Stimulated activated CD4-positive, alpha-beta T cell treated with anti-CD3 and anti-CD28 coated beads, Interleukin-15, amount 100 ng/mL, for 48 hours (primary cell): ENCODE results near the gene NRF1.
"Not testable (repeated sequence)": the region's sequence is repeated elsewhere in the genome, so short reads cannot be mapped to it uniquely, and the experiment has no call there.

ENCODE experiments used
- DNase-seq, 2 donors: peaks; one replicate each; pipeline ENCODE4 v3.0.0-alpha.2; 2020; ENCODE audit warnings: low read depth in 2 of 2

The NRF1 gene

DNA sequence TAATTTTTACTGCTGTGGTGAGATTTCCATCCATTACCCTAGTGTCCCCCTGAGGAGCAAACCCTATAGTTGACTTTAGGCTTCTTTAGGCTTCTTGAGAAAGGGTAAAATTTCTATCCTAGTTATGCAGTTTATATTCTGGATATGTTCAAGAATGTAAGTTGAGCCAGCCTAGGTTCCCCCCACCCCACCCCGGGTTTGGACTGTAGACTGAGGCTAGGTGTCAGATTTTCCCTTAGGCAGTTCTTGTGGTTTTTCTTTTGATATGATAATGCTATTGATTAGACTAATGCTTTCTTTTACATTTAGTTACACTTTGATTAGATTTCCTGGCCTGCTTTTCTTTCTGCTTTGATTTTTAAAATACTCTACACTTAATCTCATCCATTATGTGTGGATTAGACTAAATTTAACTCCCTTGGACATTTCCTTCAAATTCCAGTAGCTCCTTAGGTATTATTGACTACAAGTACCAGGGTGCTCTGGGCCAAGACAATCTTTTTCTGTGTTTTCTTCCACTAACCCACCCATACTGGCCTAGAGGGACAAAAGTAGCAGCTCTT, 37.7 kb downstream of the NRF1 start:
- DNase-seq, result no peak

DNA sequence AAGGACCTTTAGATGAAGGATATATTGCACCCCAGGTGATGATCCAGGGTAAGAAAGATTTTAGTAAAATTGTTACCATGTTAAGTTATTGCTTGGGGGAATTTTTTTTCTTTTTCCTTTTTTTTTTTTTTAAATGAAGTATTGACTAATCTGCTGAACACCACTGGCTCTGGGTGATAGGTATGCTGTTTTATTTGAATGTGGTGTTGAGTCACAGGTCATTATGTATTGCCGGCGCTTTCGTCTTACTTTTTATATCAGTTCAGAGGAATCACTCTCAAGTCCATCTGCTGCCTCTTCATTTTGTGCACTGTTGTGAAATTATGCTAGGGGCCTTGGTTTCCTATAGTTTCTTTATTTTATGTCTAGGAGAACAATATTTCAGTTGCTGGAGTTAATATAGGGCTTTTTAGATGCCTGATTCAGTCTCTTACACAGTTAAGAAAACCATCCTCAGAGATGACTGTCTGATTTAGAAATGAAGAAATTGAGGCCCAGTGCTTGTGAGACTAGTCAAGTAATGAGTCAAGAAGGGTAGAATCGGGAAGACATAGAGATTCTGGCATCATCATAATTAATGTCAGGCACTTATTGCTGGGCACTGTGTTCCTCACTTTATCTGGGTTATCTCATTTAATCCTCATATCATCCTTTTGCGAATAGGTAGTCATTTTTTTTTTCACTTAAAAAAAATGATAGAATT, 38.7 kb downstream of the NRF1 start:
- no peak for DNase-seq

- DNase-seq, result peak in 1 of 2 donors; percentile 19
These were observed 41.4 kb downstream of the NRF1 start for GRCh38 chr7:129652914-129653313.

DNA sequence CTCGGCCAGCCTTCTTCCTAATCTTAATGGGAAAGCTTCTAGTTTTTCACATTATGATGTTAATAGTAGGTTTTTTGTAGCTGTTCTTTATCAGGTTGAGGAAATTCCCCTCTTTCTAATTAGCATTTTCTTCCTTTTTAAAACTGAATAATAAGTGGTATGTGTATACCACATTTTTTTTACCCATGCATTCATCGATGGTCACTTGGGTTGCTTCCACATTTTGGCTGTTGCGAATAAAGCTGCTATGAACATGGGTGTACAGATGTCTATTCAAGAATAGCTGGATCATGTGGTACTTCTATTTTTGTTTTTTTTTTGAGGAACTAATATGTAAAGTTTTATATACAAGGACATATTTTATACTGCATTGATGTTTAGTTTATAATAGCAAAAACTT, 44.3 kb downstream of the NRF1 start:
- DNase-seq, result no peak

GRCh38 chr7:129657363-129657762, 45.8 kb downstream of the NRF1 start:
- no peak for DNase-seq

DNA sequence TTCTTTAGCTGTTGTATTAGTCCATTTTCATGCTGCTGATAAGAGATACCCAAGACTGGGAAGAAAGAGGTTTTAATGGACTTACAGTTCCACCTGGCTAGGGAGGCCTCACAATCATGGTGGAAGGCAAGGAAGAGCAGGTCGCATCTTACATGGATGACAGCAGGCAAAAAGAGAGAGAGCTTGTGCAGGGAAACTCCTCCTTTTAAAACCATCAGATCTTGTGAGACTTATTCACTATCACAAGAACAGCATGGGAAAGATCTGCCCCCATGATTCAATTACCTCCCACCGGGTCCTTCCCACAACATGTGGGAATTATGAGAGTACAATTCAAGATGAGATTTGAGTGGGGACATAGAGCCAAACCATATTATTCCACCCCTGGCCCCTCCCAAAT, 48.4 kb downstream of the NRF1 start:
- DNase-seq, result not testable (repeated sequence)

GRCh38 chr7:129661645-129662182, 50.2 kb downstream of the NRF1 start:
- no peak for DNase-seq

DNA sequence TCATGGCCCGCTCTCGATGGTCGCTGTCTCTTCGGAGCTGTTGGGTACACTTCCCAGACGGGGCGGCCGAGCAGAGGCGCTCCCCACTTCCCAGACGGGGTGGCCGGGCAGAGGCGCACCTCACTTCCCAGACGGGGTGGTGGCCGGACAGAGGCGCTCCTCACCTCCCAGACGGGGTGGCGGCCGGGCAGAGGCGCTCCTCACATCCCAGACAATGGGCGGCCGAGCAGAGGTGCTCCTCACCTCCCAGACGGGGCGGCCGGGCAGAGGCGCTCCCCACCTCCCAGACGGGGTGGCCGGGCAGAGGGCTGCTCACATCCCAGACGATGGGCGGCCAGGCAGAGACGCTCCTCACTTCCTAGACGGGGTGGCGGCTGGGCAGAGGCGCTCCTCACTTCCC, 51.7 kb downstream of the NRF1 start:
- not testable (repeated sequence) for DNase-seq

GRCh38 chr7:129664029-129665012, 52.8 kb downstream of the NRF1 start:
- no peak for DNase-seq

DNA sequence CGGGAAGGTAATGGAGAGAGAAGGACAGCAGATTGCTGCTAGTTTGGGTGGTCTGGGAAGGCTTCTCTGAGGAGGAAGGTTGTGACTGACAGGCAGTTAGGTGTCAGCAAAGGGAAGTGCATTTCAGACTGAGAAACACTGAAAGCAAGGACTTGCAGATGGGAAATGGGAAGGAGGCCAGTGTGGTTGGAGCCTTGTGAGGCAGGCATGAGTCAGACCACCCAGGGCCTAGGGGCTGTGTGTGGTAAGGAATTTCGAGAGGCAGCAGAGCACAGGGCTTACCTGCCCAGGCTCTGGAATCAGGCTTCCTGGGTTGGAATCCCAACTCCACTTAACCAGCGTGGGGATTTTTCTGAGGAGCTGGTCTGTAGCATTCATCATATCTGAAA, 53.5 kb downstream of the NRF1 start:
- no peak for DNase-seq

- no peak for DNase-seq
These were observed 55.6 kb downstream of the NRF1 start for GRCh38 chr7:129667116-129667515.

- DNase-seq, result no peak
These were observed 56.0 kb downstream of the NRF1 start for GRCh38 chr7:129667551-129667950.

DNA sequence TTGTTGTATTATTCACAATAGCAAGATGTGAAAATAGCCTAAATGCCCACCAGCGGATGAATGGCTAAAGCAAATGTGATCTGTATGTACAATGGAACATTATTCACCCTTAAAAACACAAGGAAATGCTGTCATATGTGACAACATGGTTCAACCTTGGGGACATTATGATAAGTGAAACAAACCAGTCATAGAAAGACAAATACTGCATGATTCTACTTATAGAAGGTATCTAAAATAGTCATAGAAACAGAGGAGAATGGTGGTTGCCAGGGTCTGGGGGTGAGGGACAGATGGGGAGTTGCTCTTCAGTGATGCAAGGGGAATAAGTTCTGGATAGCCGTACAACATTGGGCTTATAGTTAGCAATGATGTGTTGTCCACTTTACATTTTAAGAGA, 58.4 kb downstream of the NRF1 start:
- no peak for DNase-seq

GRCh38 chr7:129670656-129671055, 59.1 kb downstream of the NRF1 start:
- no peak for DNase-seq

- no peak for DNase-seq
These were observed 59.7 kb downstream of the NRF1 start for GRCh38 chr7:129671266-129671665.

GRCh38 chr7:129674475-129674874, 63.0 kb downstream of the NRF1 start:
- not testable (repeated sequence) for DNase-seq

GRCh38 chr7:129675521-129675920, 64.0 kb downstream of the NRF1 start:
- DNase-seq, result no peak

DNA sequence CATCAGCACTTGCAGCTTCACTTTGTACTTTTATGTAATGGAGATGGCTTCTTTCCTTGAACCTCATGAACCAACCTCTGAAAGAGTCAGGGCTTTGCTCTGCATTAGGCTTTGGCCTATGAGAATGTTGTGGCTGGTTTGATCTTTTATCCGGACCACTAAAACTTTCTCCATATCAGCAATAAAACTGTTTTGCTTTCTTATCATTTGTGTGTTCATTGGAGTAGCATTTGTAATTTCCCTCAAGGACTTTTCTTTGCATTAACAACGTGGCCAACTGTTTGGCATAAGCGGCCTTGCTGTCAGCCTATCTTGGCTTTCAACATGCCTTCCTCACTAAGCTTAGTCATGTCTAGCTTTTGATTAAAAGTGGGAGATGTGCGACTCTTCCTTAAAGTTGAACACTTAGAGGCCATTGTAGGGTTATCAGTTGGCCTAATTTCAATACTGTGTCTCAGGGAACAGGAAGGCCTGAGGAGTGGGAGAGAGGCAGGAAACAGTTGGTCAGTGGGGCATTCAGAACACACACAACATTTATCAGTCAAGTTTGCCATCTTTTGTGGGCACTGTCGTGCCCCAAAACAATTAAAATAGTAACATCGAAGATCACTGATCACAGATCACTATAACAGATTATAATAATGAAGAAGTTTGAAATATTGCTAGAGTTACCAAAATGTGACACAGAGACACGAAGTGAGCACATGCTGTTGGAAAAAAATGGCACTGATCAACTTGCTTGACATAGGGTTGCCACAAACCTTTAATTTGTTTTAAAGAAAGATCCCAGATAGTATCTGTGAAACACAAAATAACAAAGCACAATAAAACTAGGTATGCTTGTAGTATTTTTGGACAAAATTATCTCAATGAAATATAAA, 64.7 kb downstream of the NRF1 start:
- DNase-seq, result no peak

DNA sequence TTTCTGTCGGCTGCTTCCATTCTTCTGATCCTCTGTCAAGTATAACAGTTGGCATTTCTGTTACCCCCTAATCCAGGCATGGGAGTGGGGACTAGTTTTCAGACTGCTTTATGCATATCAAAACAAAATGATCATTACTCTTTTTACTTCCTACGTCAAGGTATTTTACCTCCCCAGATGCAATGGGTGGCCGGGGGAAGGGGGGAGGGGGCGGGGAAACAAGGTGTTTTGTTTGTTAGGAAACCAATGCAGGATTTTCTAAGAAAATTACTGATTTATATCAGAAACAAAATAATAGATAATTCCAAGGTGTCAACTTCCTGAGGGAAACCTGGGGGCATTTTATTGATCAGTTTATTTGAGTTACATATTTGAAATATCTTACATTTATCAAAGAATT, 66.3 kb downstream of the NRF1 start:
- DNase-seq, result no peak

- no peak for DNase-seq
These were observed 67.1 kb downstream of the NRF1 start for GRCh38 chr7:129678606-129679005.

DNA sequence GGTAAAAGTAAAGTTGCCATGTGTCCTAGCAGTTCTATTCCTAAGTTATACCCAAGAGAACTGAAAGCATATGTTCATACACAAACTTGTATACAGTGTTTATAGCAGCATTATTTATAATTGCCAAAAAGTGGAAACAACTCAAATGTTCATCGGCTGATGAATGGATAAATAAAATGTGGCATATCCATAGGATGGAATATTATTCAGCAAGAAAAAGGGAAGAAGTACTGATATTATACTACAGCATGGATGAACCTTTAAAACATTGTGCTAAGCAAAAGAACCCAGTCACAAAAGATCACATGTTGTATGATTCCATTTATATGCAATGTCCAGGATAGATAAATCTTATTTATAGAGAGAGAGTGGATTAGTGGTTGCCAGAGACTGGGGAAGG, 68.9 kb downstream of the NRF1 start:
- DNase-seq, result no peak
